Measurements from ENCODE around the gene ALG14.

The ALG14 gene

GRCh38 chr1:95068956-95069709 is 3.6 kb downstream of the ALG14 start:
- no peak for DNase-seq (ENCODE audit: low read depth in 1 of 2, low spot score in 1 of 2)
- no peak overlapping the region for H3K4me3 ChIP-seq (replicated peaks; ENCODE audit: insufficient read depth, low read length)
- TF ChIP-seq CTCF (IDR thresholded peaks at IDR 0.05; ENCODE audit: insufficient read depth, low read length) (no peak), REST (IDR thresholded peaks at IDR 0.05; ENCODE audit: insufficient replicate concordance, low read depth) (no peak), POLR2AphosphoS5 (IDR thresholded peaks at IDR 0.05; ENCODE audit: low read depth) (no peak), SPI1 (IDR thresholded peaks at IDR 0.05; ENCODE audit: borderline replicate concordance, low read depth) (no peak), GABPA (IDR thresholded peaks at IDR 0.05; ENCODE audit: low read depth) (no peak)
- no peaks in the 10 kb centered on the region for H3K27me3 ChIP-seq (ENCODE audit: insufficient read depth, poor library complexity, severe bottlenecking)
- no peak overlapping the region for H3K27ac ChIP-seq (replicated peaks)

GRCh38 chr1:95067568-95067967 is 5.2 kb downstream of the ALG14 start:
- peak in 1 of 2 experiments; percentile 25 for DNase-seq (ENCODE audit: low read depth in 1 of 2, low spot score in 1 of 2)
- H3K27ac ChIP-seq (replicated peaks) = peak overlapping the region; percentile 51
- H3K4me3 ChIP-seq (replicated peaks; ENCODE audit: insufficient read depth, low read length) = no peak overlapping the region
- no peaks in the 10 kb centered on the region for H3K27me3 ChIP-seq (ENCODE audit: insufficient read depth, poor library complexity, severe bottlenecking)
- TF ChIP-seq GABPA (IDR thresholded peaks at IDR 0.05; ENCODE audit: low read depth) (no peak), SPI1 (IDR thresholded peaks at IDR 0.05; ENCODE audit: borderline replicate concordance, low read depth) (peak; percentile 63; the same call in 1 of the 2 replicates)

DNA sequence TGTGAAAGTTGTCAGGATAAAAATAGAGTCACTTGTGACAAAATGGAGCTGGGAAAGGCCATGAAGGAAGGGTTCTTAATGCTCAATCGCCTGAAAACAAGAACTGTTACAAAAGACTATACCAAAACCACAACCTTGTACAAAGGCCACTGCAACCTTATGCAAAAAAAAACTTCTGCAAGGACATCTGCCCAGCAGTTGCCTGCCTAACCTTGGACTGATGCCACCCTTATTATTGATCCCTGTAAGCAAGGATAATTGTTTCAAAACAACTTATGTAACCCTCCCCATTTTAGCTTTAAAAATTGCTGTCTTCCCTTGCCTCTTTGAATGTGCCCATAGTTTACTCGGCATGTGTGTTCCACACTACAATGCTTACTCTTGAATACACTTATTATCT is 5.7 kb downstream of the ALG14 start:
- Histone ChIP-seq H3K27ac (replicated peaks) (peak overlapping the region; percentile 51), H3K4me3 (replicated peaks; ENCODE audit: insufficient read depth, low read length) (no peak overlapping the region), H3K27me3 (ENCODE audit: insufficient read depth, poor library complexity, severe bottlenecking) (no peaks in the 10 kb centered on the region)
- TF ChIP-seq REST (IDR thresholded peaks at IDR 0.05; ENCODE audit: insufficient replicate concordance, low read depth) (no peak), POLR2AphosphoS5 (IDR thresholded peaks at IDR 0.05; ENCODE audit: low read depth) (no peak), GABPA (IDR thresholded peaks at IDR 0.05; ENCODE audit: low read depth) (no peak), SPI1 (IDR thresholded peaks at IDR 0.05; ENCODE audit: borderline replicate concordance, low read depth) (no peak), CTCF (IDR thresholded peaks at IDR 0.05; ENCODE audit: insufficient read depth, low read length) (no peak)
- DNase-seq (ENCODE audit: low read depth in 1 of 2, low spot score in 1 of 2) = peak in 1 of 2 experiments; percentile 60

DNA sequence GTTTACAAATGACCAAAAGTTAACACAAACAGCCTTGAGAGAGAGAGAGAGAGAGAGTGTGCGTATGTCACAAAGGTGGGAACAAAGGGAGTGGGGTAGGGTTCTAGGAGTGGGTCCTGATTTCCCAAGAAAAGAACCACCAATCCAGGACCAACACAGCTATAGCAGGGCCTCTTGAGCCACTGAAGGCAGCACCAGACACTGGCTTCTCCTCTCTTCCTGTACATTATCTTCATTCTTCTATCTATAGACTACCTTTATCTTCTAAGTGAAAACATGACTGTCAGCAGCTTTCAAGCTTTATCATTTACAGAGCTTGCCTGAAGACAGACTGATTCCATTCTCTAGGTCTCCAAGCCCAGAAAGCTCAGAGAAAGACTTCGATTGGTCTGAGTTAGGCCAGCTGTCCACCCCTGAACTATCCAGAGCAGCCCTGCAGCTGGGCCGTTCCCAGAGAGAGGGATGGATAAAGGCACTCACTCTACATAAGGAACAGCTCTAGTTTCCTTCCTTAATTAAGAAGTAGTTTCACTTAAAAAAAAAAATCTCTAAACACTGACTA is 11.2 kb downstream of the ALG14 start:
- Histone ChIP-seq H3K27ac (replicated peaks) (no peak overlapping the region), H3K27me3 (ENCODE audit: insufficient read depth, poor library complexity, severe bottlenecking) (no peaks in the 10 kb centered on the region), H3K4me3 (replicated peaks; ENCODE audit: insufficient read depth, low read length) (no peak overlapping the region)
- DNase-seq (ENCODE audit: low read depth in 1 of 2, low spot score in 1 of 2) = no peak
- no peak for TF ChIP-seq REST (IDR thresholded peaks at IDR 0.05; ENCODE audit: insufficient replicate concordance, low read depth)
